Common myeloid progenitor, CD34-positive (primary cell): ENCODE data around the gene LYZL2.

ENCODE experiments used
- CTCF ChIA-PET: fragments of 350-600 bp; sonication (Branson Sonifier 250); formaldehyde crosslinking; loops from one replicate; lab custom pipeline; 2021; ENCODE audit warnings: antibody characterized with exemption; lab: Charles Lee
- POLR2A ChIA-PET: fragments of 350-600 bp; sonication (Branson Sonifier 250); formaldehyde crosslinking; loops from one replicate; lab custom pipeline; 2021; ENCODE audit warnings: antibody characterized with exemption; lab: Charles Lee
- DNase-seq, 3 donors: peaks; one replicate each; pipeline versions ENCODE4 v3.0.0 to v3.0.0-alpha.2; 2013
- H3K27ac ChIP-seq, 2 experiments: 1 replicate in 1 of 2; 2 replicates in 1 of 2; pipeline ENCODE4 v1.7.0; 2013; ENCODE audit warnings: inconsistent platforms in 2 of 2, low read length in 2 of 2, mild to moderate bottlenecking in 2 of 2, low read depth in 1 of 2, moderate library complexity in 1 of 2; ENCODE audit not compliant: severe bottlenecking in 2 of 2, insufficient read depth in 1 of 2, poor library complexity in 1 of 2
- H3K27me3 ChIP-seq, 5 experiments: replicated peaks in 2 of 5; 1 replicate in 3 of 5; 2 replicates in 2 of 5; pipeline versions ENCODE4 v1.6.1 to v1.7.0; 2013; ENCODE audit warnings: low read length in 4 of 5, mild to moderate bottlenecking in 2 of 5, moderate library complexity in 2 of 5, inconsistent platforms in 1 of 5; ENCODE audit not compliant: insufficient read depth in 5 of 5, control insufficient read depth in 4 of 5
- H3K36me3 ChIP-seq, 4 experiments: 1 replicate in 2 of 4; 2 replicates in 2 of 4; pipeline versions ENCODE4 v1.6.1 to v1.7.0; 2013; ENCODE audit warnings: low read length in 3 of 4, control low read depth in 1 of 4, mild to moderate bottlenecking in 1 of 4; ENCODE audit not compliant: control insufficient read depth in 4 of 4, insufficient read depth in 4 of 4
- H3K4me1 ChIP-seq, 4 experiments: 1 replicate in 3 of 4; 2 replicates in 1 of 4; pipeline versions ENCODE4 v1.6.1 to v1.7.1; 2013; ENCODE audit warnings: low read length in 3 of 4, mild to moderate bottlenecking in 3 of 4, control low read depth in 1 of 4, inconsistent platforms in 1 of 4, moderate library complexity in 1 of 4; ENCODE audit not compliant: control insufficient read depth in 4 of 4, insufficient read depth in 4 of 4; ENCODE audit errors: control extremely low read depth in 1 of 4
- H3K4me3 ChIP-seq, 7 experiments: 1 replicate in 4 of 7; 2 replicates in 3 of 7; pipeline versions ENCODE4 v1.5.1 to v1.7.0; 2013; ENCODE audit warnings: mild to moderate bottlenecking in 7 of 7, low read length in 6 of 7, moderate library complexity in 6 of 7, inconsistent platforms in 2 of 7, low read depth in 2 of 7, control low read depth in 1 of 7; ENCODE audit not compliant: insufficient read depth in 4 of 7, control insufficient read depth in 1 of 7; ENCODE audit errors: extremely low read depth in 1 of 7
- H3K9me3 ChIP-seq, 5 experiments: 1 replicate in 4 of 5; 2 replicates in 1 of 5; pipeline versions ENCODE4 v1.6.1 to v1.7.1; 2013; ENCODE audit warnings: low read length in 4 of 5, mild to moderate bottlenecking in 2 of 5, inconsistent platforms in 1 of 5, low read depth in 1 of 5, moderate library complexity in 1 of 5; ENCODE audit not compliant: control insufficient read depth in 4 of 5, insufficient read depth in 2 of 5; ENCODE audit errors: control extremely low read depth in 1 of 5
- WGBS: methylation state at CpG from one replicate; pipeline ENCODE4 v1.1.5; 2013; ENCODE audit not compliant: insufficient coverage; 5-methylcytosine and 5-hydroxymethylcytosine counted together

Gene LYZL2

DNA sequence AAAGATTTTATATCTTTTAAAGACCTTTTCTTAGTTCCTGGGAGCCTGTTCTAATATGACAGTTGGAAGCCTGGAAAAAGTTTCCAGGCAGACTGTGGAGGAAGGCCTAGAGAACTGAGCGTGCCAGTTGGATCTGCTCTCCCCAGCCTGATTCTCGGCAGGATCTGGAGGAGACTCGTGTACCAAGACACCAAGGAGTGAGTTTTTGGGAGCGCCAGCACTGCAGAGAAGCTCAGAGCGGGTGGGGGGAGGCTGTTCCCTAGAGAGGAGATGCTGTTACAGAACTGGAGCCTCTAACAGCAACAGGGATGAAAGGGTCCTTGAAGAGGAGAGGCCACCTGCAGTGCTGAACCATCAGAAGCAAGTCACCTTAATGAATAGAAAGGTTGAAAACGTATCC lies 52.9 kb downstream of the LYZL2 start:
- no peaks in the 10 kb centered on the region for H3K36me3 ChIP-seq
- DNase-seq, result no peak
- no peaks in the 10 kb centered on the region for H3K9me3 ChIP-seq
- CTCF ChIA-PET, result no interaction called here
- peaks cover 9 to 18% (median 12%) of the 10 kb centered on the region in 4 experiments for H3K4me1 ChIP-seq
- POLR2A ChIA-PET, result no interaction called here
- no peak overlapping the region for H3K27ac ChIP-seq
- H3K27me3 ChIP-seq, result no peaks in the 10 kb centered on the region
- no peak overlapping the region for H3K4me3 ChIP-seq
- 97% methylated on average over 6 of the region's 6 CpGs for WGBS

DNA sequence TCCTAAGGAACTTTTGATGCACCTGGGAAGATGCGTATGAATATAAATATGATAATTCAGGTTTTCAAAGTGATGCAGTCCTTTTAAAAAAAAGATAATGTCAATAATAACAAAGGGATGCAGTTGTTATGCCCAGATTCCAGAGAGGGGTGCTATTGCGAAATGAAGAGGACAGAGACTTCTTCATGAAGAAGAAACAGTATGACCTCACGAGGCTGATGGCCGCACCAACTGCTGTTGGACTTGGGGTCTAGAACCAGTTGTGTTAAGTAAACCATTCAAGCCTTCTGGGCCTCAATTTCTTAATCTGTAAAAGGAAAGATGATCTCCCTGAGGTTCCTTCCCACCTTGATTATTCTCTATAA lies 55.1 kb downstream of the LYZL2 start:
- Histone ChIP-seq H3K27ac (no peak overlapping the region), H3K36me3 (no peaks in the 10 kb centered on the region), H3K4me1 (peaks cover 9 to 18% (median 12%) of the 10 kb centered on the region in 4 experiments), H3K27me3 (no peaks in the 10 kb centered on the region), H3K9me3 (peaks cover 0 to 3% (median 0%) of the 10 kb centered on the region in 5 experiments), H3K4me3 (no peak overlapping the region)
- no peak for DNase-seq
- WGBS, result 100% methylated on average over 4 of the region's 4 CpGs
- CTCF ChIA-PET, result interaction anchor here (1.2 to 1.7 kb wide), 2 partner anchors 17 to 38 kb away, joined by 3 to 4 read pairs; no protein-coding TSS in a partner anchor
- POLR2A ChIA-PET, result no interaction called here

DNA sequence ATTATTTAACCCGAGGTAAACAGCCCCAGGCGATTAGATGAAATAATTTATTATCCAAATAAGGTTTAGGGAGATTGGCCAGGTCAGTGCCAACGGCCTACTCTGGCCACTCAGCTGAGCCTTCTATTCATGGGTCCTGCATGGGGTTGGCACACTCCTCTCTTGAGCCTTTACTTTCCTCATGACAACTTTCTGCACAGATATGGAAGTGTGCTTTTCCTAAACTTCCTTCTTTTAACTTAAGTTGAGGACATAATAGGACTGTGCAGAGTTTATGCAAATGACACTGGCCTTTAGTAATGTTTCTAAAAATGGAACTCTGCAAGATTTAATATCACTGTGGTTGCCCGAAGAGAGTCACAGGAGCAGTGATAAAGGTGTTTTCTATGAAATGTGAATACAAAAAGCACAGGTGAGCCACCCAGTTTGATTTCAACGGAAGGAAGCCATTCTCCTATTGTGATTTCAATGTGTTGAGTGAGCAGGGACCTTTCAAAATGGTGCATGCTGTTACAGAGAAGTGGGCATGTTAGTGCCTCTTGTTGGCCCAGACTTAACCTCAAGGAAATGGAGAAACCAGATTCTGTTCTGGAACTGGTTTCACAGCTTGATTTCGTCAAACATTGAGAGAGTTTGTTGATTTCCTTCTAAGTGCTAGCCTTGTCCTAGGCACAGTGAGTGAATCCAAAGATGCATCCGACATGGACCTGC lies 55.7 kb downstream of the LYZL2 start:
- 90% methylated on average over 4 of the region's 7 CpGs for whole genome bisulfite sequencing
- POLR2A ChIA-PET, result no interaction called here
- Histone ChIP-seq H3K9me3 (peaks cover 0 to 3% (median 0%) of the 10 kb centered on the region in 5 experiments), H3K27me3 (no peaks in the 10 kb centered on the region), H3K27ac (no peak overlapping the region), H3K4me3 (no peak overlapping the region), H3K36me3 (no peaks in the 10 kb centered on the region), H3K4me1 (peaks cover 9 to 18% (median 12%) of the 10 kb centered on the region in 4 experiments)
- CTCF ChIA-PET, result interaction anchor here (0.6 to 1.2 kb wide), 2 partner anchors 18 to 47 kb away, joined by 3 read pairs; no protein-coding TSS in a partner anchor
- no peak for DNase-seq

DNA sequence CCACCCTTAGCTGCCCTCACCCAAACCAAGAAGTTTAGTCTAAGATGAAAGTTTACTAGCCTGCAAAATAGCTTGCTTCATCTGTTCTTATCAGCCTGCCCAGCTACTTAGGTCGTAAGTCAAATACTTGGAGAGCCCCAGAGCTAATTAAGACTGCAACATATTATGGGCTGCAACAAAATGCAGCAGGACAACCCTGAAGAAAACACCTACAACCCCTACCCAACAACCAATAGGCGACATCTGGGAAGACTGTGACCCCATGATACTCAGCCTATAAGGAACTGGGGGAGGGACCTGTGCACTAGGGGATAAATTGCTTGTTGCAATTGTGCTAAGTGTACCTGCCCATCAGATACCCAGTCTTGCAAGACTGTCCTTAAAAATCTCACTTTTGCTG lies 64.1 kb downstream of the LYZL2 start:
- CTCF ChIA-PET, result interaction anchor here (1.0 to 1.6 kb wide), 2 partner anchors 16 to 121 kb away, joined by 3 to 6 read pairs; no protein-coding TSS in a partner anchor

DNA sequence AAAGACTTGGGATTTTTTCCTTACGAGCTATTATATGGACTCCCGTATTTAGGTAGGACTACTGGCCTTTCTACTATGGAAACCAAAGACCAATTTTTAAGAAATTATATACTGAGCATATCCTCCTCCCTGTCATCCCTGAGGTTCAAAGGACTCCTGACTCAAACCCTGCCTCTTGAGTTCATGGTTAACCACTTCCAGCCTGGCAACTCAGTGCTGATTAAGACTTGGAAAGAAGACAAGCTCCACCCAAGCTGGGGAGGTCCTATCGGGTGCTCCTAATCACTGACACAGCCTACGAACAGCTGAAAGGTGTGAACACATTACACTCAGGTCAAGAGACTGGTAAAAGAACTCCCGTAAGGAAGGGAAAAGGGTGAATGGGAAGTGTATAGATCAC lies 66.8 kb downstream of the LYZL2 start:
- no peaks in the 10 kb centered on the region for H3K4me1 ChIP-seq
- no peaks in the 10 kb centered on the region for H3K27me3 ChIP-seq
- no peak overlapping the region for H3K4me3 ChIP-seq
- ChIA-PET CTCF (interaction anchor here (1.0 to 1.5 kb wide), 5 partner anchors 9 to 29 kb away, joined by 3 to 6 read pairs (median 4); no protein-coding TSS in a partner anchor), POLR2A (interaction anchor here (0.6 to 1.2 kb wide), 2 partner anchors 8 to 120 kb away, joined by 3 read pairs; no protein-coding TSS in a partner anchor)
- 86% methylated on average over 4 of the region's 5 CpGs for WGBS
- H3K36me3 ChIP-seq, result no peaks in the 10 kb centered on the region
- no peak for DNase-seq
- no peak overlapping the region for H3K27ac ChIP-seq
- peaks cover 0 to 5% (median 0%) of the 10 kb centered on the region in 5 experiments for H3K9me3 ChIP-seq

More for the DNA sequence above, 64.1 kb downstream of the LYZL2 start:
- Histone ChIP-seq H3K9me3 (peaks cover 0 to 3% (median 0%) of the 10 kb centered on the region in 5 experiments), H3K4me3 (no peak overlapping the region), H3K27ac (no peak overlapping the region), H3K4me1 (no peaks in the 10 kb centered on the region), H3K36me3 (no peaks in the 10 kb centered on the region), H3K27me3 (no peaks in the 10 kb centered on the region)
- POLR2A ChIA-PET, result no interaction called here
- 0% methylated on average over 1 of the region's 2 CpGs for WGBS
- DNase-seq, result no peak
